ENCODE data around the gene TYR. TPM values are rescaled to one million over a fixed set of nuclear protein-coding genes. Genes with fewer than 3 reads are reported as not detected.

TYR gene
- total RNA-seq, 2 experiments from 2014 or later = not detected

- no peak for TF ChIP-seq CTCF (conservative IDR thresholded peaks at IDR 0.05; ENCODE audit: low read length)
- TF ChIP-seq EZH2phosphoT487 (IDR thresholded peaks at IDR 0.05; ENCODE audit: borderline replicate concordance, low read depth, low read length) = no peak
- Histone ChIP-seq H2AFZ (ENCODE audit: low read length) (no peak overlapping the region), H3K4me2 (ENCODE audit: low read length) (no peak overlapping the region), H3K9me3 (ENCODE audit: low read length) (no peaks in the 10 kb centered on the region), H4K20me1 (ENCODE audit: insufficient read depth, low read length) (no peaks in the 10 kb centered on the region), H3K27ac (ENCODE audit: low read depth, low read length, poor library complexity, severe bottlenecking) (no peak overlapping the region), H3K4me1 (ENCODE audit: insufficient read depth, low read length, poor library complexity, severe bottlenecking) (no peaks in the 10 kb centered on the region), H3K4me3 (ENCODE audit: low read depth, low read length, poor library complexity, severe bottlenecking) (no peak overlapping the region), H3K9me2 (ENCODE audit: insufficient read depth, low read length) (no peaks in the 10 kb centered on the region), H3K36me3 (ENCODE audit: insufficient read depth, low read length) (no peaks in the 10 kb centered on the region), H3K79me2 (ENCODE audit: insufficient read depth, low read depth, low read length) (no peaks in the 10 kb centered on the region)
- CTCF ChIA-PET (ENCODE audit: unreplicated experiment) = no interaction called here
- POLR2A ChIA-PET = interaction anchor here (0.6 to 0.7 kb wide), 2 partner anchors 288 to 1671 kb away, joined by 3 read pairs; no protein-coding TSS in a partner anchor
- DNase-seq (ENCODE audit: low spot score) = no peak
- intact Hi-C loops (cut with micrococcal nuclease; ENCODE audit: unreplicated experiment) = no loop called here
- no TSS peak for BruUV-seq (replicated peaks)
These were observed 17.7 kb upstream of the TYR start for GRCh38 chr11:89159974-89160373.

- no peak for DNase-seq (ENCODE audit: low spot score)
- Histone ChIP-seq H2AFZ (ENCODE audit: low read length) (no peak overlapping the region), H3K36me3 (ENCODE audit: insufficient read depth, low read length) (no peaks in the 10 kb centered on the region), H3K27ac (ENCODE audit: low read depth, low read length, poor library complexity, severe bottlenecking) (no peak overlapping the region), H3K9me3 (ENCODE audit: low read length) (no peaks in the 10 kb centered on the region), H4K20me1 (ENCODE audit: insufficient read depth, low read length) (no peaks in the 10 kb centered on the region), H3K4me2 (ENCODE audit: low read length) (no peak overlapping the region), H3K4me1 (ENCODE audit: insufficient read depth, low read length, poor library complexity, severe bottlenecking) (no peaks in the 10 kb centered on the region), H3K9me2 (ENCODE audit: insufficient read depth, low read length) (no peaks in the 10 kb centered on the region), H3K4me3 (ENCODE audit: low read depth, low read length, poor library complexity, severe bottlenecking) (no peak overlapping the region), H3K79me2 (ENCODE audit: insufficient read depth, low read depth, low read length) (no peaks in the 10 kb centered on the region)
- intact Hi-C loops (cut with micrococcal nuclease; ENCODE audit: unreplicated experiment) = no loop called here
- ChIA-PET CTCF (ENCODE audit: unreplicated experiment) (no interaction called here), POLR2A (interaction anchor here (0.7 kb wide), 1 partner anchor 28 kb away, joined by 3 read pairs; no protein-coding TSS in a partner anchor)
- no TSS peak for BruUV-seq (replicated peaks)
- TF ChIP-seq EZH2phosphoT487 (IDR thresholded peaks at IDR 0.05; ENCODE audit: borderline replicate concordance, low read depth, low read length) = no peak
- TF ChIP-seq CTCF (conservative IDR thresholded peaks at IDR 0.05; ENCODE audit: low read length) = no peak
These were observed 15.7 kb upstream of the TYR start for GRCh38 chr11:89161949-89162348.

- CTCF ChIA-PET (ENCODE audit: unreplicated experiment) = no interaction called here
- POLR2A ChIA-PET = no interaction called here
- Histone ChIP-seq H2AFZ (ENCODE audit: low read length) (no peak overlapping the region), H3K36me3 (ENCODE audit: insufficient read depth, low read length) (no peaks in the 10 kb centered on the region), H3K4me2 (ENCODE audit: low read length) (no peak overlapping the region), H3K79me2 (ENCODE audit: insufficient read depth, low read depth, low read length) (no peaks in the 10 kb centered on the region), H4K20me1 (ENCODE audit: insufficient read depth, low read length) (no peaks in the 10 kb centered on the region), H3K4me1 (ENCODE audit: insufficient read depth, low read length, poor library complexity, severe bottlenecking) (no peaks in the 10 kb centered on the region), H3K9me2 (ENCODE audit: insufficient read depth, low read length) (no peaks in the 10 kb centered on the region), H3K4me3 (ENCODE audit: low read depth, low read length, poor library complexity, severe bottlenecking) (no peak overlapping the region), H3K27ac (ENCODE audit: low read depth, low read length, poor library complexity, severe bottlenecking) (no peak overlapping the region), H3K9me3 (ENCODE audit: low read length) (no peaks in the 10 kb centered on the region)
- no peak for DNase-seq (ENCODE audit: low spot score)
- intact Hi-C loops (cut with micrococcal nuclease; ENCODE audit: unreplicated experiment) = no loop called here
- TF ChIP-seq CTCF (conservative IDR thresholded peaks at IDR 0.05; ENCODE audit: low read length) (no peak), EZH2phosphoT487 (IDR thresholded peaks at IDR 0.05; ENCODE audit: borderline replicate concordance, low read depth, low read length) (no peak)
- no TSS peak for BruUV-seq (replicated peaks)
These were observed 14.0 kb upstream of the TYR start for GRCh38 chr11:89163686-89164085.

Data from OCI-LY7 (cell line).